GM21619 (cell line): ENCODE data around the gene RPL37A.
"Not testable (repeated sequence)": the region's sequence is repeated elsewhere in the genome, so short reads cannot be mapped to it uniquely, and the experiment has no call there.

Experiments used
- ATAC-seq: cut with Tn5 transposase; IDR thresholded peaks from one replicate; pipeline ENCODE4 v1.9.1; 2021; ENCODE audit not compliant: unreplicated experiment

The RPL37A gene

GRCh38 chr2:216516730-216517350 is 18.2 kb downstream of the RPL37A start:
- ATAC-seq = no peak

GRCh38 chr2:216517447-216518225 is 19.0 kb downstream of the RPL37A start:
- ATAC-seq = no peak

GRCh38 chr2:216518566-216519119 is 20.0 kb downstream of the RPL37A start:
- ATAC-seq = not testable (repeated sequence)

GRCh38 chr2:216519154-216519762 is 20.6 kb downstream of the RPL37A start:
- ATAC-seq = peak; percentile 69

GRCh38 chr2:216520112-216520511 is 21.5 kb downstream of the RPL37A start:
- ATAC-seq = no peak

- no peak for ATAC-seq
Measured at GRCh38 chr2:216522892-216523502, 24.4 kb downstream of the RPL37A start.

- ATAC-seq = no peak
Measured at GRCh38 chr2:216525972-216526371, 27.3 kb downstream of the RPL37A start.

- ATAC-seq = no peak
Measured at GRCh38 chr2:216526939-216527338, 28.3 kb downstream of the RPL37A start.

GRCh38 chr2:216527600-216527999 is 29.0 kb downstream of the RPL37A start:
- no peak for ATAC-seq

GRCh38 chr2:216532562-216532961 is 33.9 kb downstream of the RPL37A start:
- ATAC-seq = no peak

GRCh38 chr2:216533609-216534008 is 35.0 kb downstream of the RPL37A start:
- no peak for ATAC-seq

GRCh38 chr2:216534809-216535208 is 36.2 kb downstream of the RPL37A start:
- ATAC-seq = no peak

GRCh38 chr2:216535454-216535995 is 36.9 kb downstream of the RPL37A start:
- no peak for ATAC-seq

GRCh38 chr2:216536734-216537210 is 38.1 kb downstream of the RPL37A start:
- ATAC-seq = no peak

- ATAC-seq = no peak
Measured at GRCh38 chr2:216537366-216537765, 38.7 kb downstream of the RPL37A start.

GRCh38 chr2:216538538-216538937 is 39.9 kb downstream of the RPL37A start:
- ATAC-seq = no peak

GRCh38 chr2:216539120-216539519 is 40.5 kb downstream of the RPL37A start:
- ATAC-seq = no peak

- peak; percentile 78 for ATAC-seq
Measured at GRCh38 chr2:216539791-216540241, 41.2 kb downstream of the RPL37A start.

- no peak for ATAC-seq
Measured at GRCh38 chr2:216540920-216541319, 42.3 kb downstream of the RPL37A start.

GRCh38 chr2:216541505-216541904 is 42.9 kb downstream of the RPL37A start:
- ATAC-seq = no peak

GRCh38 chr2:216545359-216545758 is 46.7 kb downstream of the RPL37A start:
- ATAC-seq = no peak
